H1 (cell line): ENCODE measurements around the gene PTPRCAP. TPM values are rescaled to one million over a fixed set of nuclear protein-coding genes. Genes with fewer than 3 reads are reported as not detected.
A peak's percentile ranks its signal among the peaks of the same experiment; 100 is the strongest.

Experiments used
- CTCF ChIA-PET: fragments of 300-600 bp; sonication (Branson Sonifier 250); formaldehyde crosslinking; loops from one replicate; lab custom pipeline; 2021; ENCODE audit not compliant: partially characterized antibody; lab: Charles Lee
- POLR2A ChIA-PET: fragments of 300-600 bp; sonication (Branson Sonifier 250); formaldehyde crosslinking; loops from one replicate; lab custom pipeline; 2021; ENCODE audit warnings: inconsistent platforms; ENCODE audit not compliant: partially characterized antibody; lab: Charles Lee
- DNase-seq, 2 experiments: peaks; one replicate each; pipeline versions ENCODE4 v3.0.0 to v3.0.0-alpha.2; 2010 to 2022; ENCODE audit warnings: low spot score in 2 of 2, low read depth in 1 of 2, mixed read lengths in 1 of 2
- FAIRE-seq: peaks from 2 replicates; lab custom pipeline; 2011; peaks lifted over from hg19 to GRCh38; lab: Jason Lieb, UNC
- H2AFZ ChIP-seq: 2 replicates; pipeline ENCODE4 v1.8.1; 2012; ENCODE audit warnings: low read length, inconsistent platforms
- H2AK5ac ChIP-seq: 2 replicates; pipeline ENCODE4 v1.6.1; 2013; ENCODE audit warnings: low read depth, low read length
- H2BK120ac ChIP-seq: replicated peaks from 2 replicates; pipeline ENCODE3; 2013; ENCODE audit warnings: low read depth, low read length, inconsistent platforms
- H2BK12ac ChIP-seq: 2 replicates; pipeline ENCODE4 v1.6.1; 2013; ENCODE audit warnings: low read depth, low read length
- H2BK15ac ChIP-seq: 2 replicates; pipeline ENCODE4 v1.6.1; 2013; ENCODE audit warnings: low read length
- H2BK20ac ChIP-seq: 2 replicates; pipeline ENCODE4 v1.6.1; 2013; ENCODE audit warnings: low read length
- H2BK5ac ChIP-seq: 2 replicates; pipeline ENCODE4 v1.6.1; 2013; ENCODE audit warnings: low read depth, low read length
- H3K14ac ChIP-seq: 2 replicates; pipeline ENCODE4 v1.6.1; 2013; ENCODE audit warnings: inconsistent platforms; ENCODE audit not compliant: insufficient read length
- H3K18ac ChIP-seq: 2 replicates; pipeline ENCODE4 v1.6.1; 2013; ENCODE audit warnings: low read length; ENCODE audit errors: extremely low read depth
- H3K23ac ChIP-seq: 2 replicates; pipeline ENCODE4 v1.6.1; 2013; ENCODE audit warnings: inconsistent platforms; ENCODE audit not compliant: insufficient read length
- H3K23me2 ChIP-seq: 2 replicates; pipeline ENCODE4 v1.6.1; 2013; ENCODE audit warnings: low read depth, low read length
- H3K27ac ChIP-seq: 2 replicates; pipeline ENCODE4 v1.6.1; 2011; ENCODE audit warnings: low read depth, low read length, inconsistent platforms
- H3K27me3 ChIP-seq, 4 experiments: replicated peaks in 1 of 4; 1 replicate in 1 of 4; 2 replicates in 3 of 4; pipeline versions ENCODE4 v1.6.1 to v1.8.1; 2011 to 2013; ENCODE audit warnings: low read length in 3 of 4, mild to moderate bottlenecking in 3 of 4, inconsistent platforms in 2 of 4, mixed read lengths in 2 of 4, moderate library complexity in 1 of 4; ENCODE audit not compliant: control insufficient read depth in 3 of 4, insufficient read depth in 3 of 4; ENCODE audit errors: extremely low read depth in 1 of 4
- H3K36me3 ChIP-seq, 4 experiments: 2 replicates each; pipeline versions ENCODE4 v1.6.1 to v1.8.1; 2011 to 2013; ENCODE audit warnings: mild to moderate bottlenecking in 4 of 4, low read length in 3 of 4, moderate library complexity in 2 of 4, control low read depth in 1 of 4, inconsistent platforms in 1 of 4; ENCODE audit not compliant: insufficient read depth in 4 of 4, control insufficient read depth in 2 of 4
- H3K4ac ChIP-seq: replicated peaks from 2 replicates; pipeline ENCODE3; 2013; ENCODE audit warnings: low read length, low read depth, mixed read lengths, inconsistent platforms; ENCODE audit not compliant: insufficient read length
- H3K4me1 ChIP-seq, 4 experiments: replicated peaks in 1 of 4; 1 replicate in 1 of 4; 2 replicates in 3 of 4; pipeline versions ENCODE4 v1.6.1 to v1.8.1; 2011 to 2013; ENCODE audit warnings: low read length in 3 of 4, inconsistent platforms in 2 of 4, mixed read lengths in 1 of 4; ENCODE audit not compliant: insufficient read depth in 4 of 4, control insufficient read depth in 3 of 4
- H3K4me2 ChIP-seq, 2 experiments: 2 replicates each; pipeline versions ENCODE4 v1.6.1 to v1.8.1; 2011 to 2013; ENCODE audit warnings: low read depth in 2 of 2, low read length in 2 of 2, control low read depth in 1 of 2, inconsistent platforms in 1 of 2, mild to moderate bottlenecking in 1 of 2; ENCODE audit not compliant: insufficient read depth in 1 of 2
- H3K4me3 ChIP-seq, 4 experiments: fragments of 200-600, 300-600 bp in 1 of 4; sonication (generic), shearing (Covaris generic), sonication (Bioruptor Twin) in 1 of 4; 2 replicates each; pipeline versions ENCODE4 v1.5.1 to v1.8.1; 2011 to 2016; ENCODE audit warnings: low read length in 4 of 4, low read depth in 3 of 4, control low read depth in 2 of 4, inconsistent platforms in 2 of 4, mild to moderate bottlenecking in 2 of 4, mixed read lengths in 1 of 4, moderate library complexity in 1 of 4; ENCODE audit not compliant: insufficient read depth in 2 of 4; ENCODE audit errors: extremely low read depth in 1 of 4
- H3K56ac ChIP-seq: replicated peaks from 2 replicates; pipeline ENCODE3; 2013; ENCODE audit warnings: low read depth, mild to moderate bottlenecking, mixed read lengths, low read length, inconsistent platforms; ENCODE audit not compliant: insufficient read length
- H3K79me1 ChIP-seq: 2 replicates; pipeline ENCODE4 v1.6.1; 2013; ENCODE audit warnings: low read depth, low read length, control low read depth
- H3K79me2 ChIP-seq, 2 experiments: 2 replicates each; pipeline versions ENCODE4 v1.6.1 to v1.8.1; 2012 to 2013; ENCODE audit warnings: low read length in 2 of 2, mild to moderate bottlenecking in 2 of 2, inconsistent platforms in 1 of 2; ENCODE audit not compliant: insufficient read depth in 2 of 2, control insufficient read depth in 1 of 2
- H3K9ac ChIP-seq, 4 experiments: replicated peaks in 1 of 4; 1 replicate in 1 of 4; 2 replicates in 3 of 4; pipeline versions ENCODE4 v1.6.1 to v1.8.1; 2011 to 2013; ENCODE audit warnings: low read depth in 3 of 4, low read length in 3 of 4, control low read depth in 2 of 4, mild to moderate bottlenecking in 2 of 4, moderate library complexity in 2 of 4, inconsistent platforms in 1 of 4; ENCODE audit errors: extremely low read depth in 1 of 4
- H3K9me3 ChIP-seq, 2 experiments: 2 replicates each; pipeline versions ENCODE4 v1.6.1 to v1.8.1; 2012 to 2013; ENCODE audit warnings: mild to moderate bottlenecking in 2 of 2, moderate library complexity in 2 of 2, control low read depth in 1 of 2, inconsistent platforms in 1 of 2, low read depth in 1 of 2, low read length in 1 of 2, mixed read lengths in 1 of 2; ENCODE audit not compliant: insufficient read depth in 2 of 2
- H4K20me1 ChIP-seq, 2 experiments: replicated peaks in 1 of 2; 2 replicates each; pipeline versions ENCODE3 to v1.8.1; 2011 to 2013; ENCODE audit warnings: inconsistent platforms in 2 of 2, low read length in 2 of 2, mild to moderate bottlenecking in 1 of 2; ENCODE audit not compliant: insufficient read depth in 2 of 2, control insufficient read depth in 1 of 2
- H4K5ac ChIP-seq: 2 replicates; pipeline ENCODE4 v1.6.1; 2013; ENCODE audit warnings: low read length, low read depth, mixed read lengths, inconsistent platforms; ENCODE audit not compliant: insufficient read length
- H4K8ac ChIP-seq: 2 replicates; pipeline ENCODE4 v1.8.0; 2013; ENCODE audit warnings: mild to moderate bottlenecking, moderate library complexity, low read length, inconsistent platforms; ENCODE audit not compliant: insufficient read depth; ENCODE audit errors: extremely low read depth
- H4K91ac ChIP-seq: replicated peaks from 2 replicates; pipeline ENCODE3; 2013; ENCODE audit warnings: low read length, mixed read lengths, inconsistent platforms; ENCODE audit not compliant: insufficient read length
- ASH2L ChIP-seq: fragments of 200-600, 300-600 bp; sonication (generic); IDR thresholded peaks from one replicate; pipeline ENCODE4 v1.7.1; 2017; ENCODE audit warnings: low read length
- BACH1 ChIP-seq: IDR thresholded peaks from 2 replicates; pipeline ENCODE4 v1.6.1; 2012; ENCODE audit warnings: low read length, improper control_type of control experiment
- BRCA1 ChIP-seq: IDR thresholded peaks from 2 replicates; pipeline ENCODE4 v1.6.1; 2012; ENCODE audit warnings: low read depth, low read length, improper control_type of control experiment
- CBX5 ChIP-seq: fragments of 300-800, 300-1000 bp; sonication (generic); IDR thresholded peaks from 2 replicates; pipeline ENCODE4 v1.7.1; 2016; ENCODE audit warnings: antibody characterized with exemption, low read length, low read depth
- CTBP2 ChIP-seq: IDR thresholded peaks from 2 replicates; pipeline ENCODE4 v1.7.0; 2011; ENCODE audit warnings: borderline replicate concordance, mild to moderate bottlenecking, moderate library complexity, mixed read lengths, low read length; ENCODE audit not compliant: insufficient read depth, insufficient read length
- GABPA ChIP-seq: IDR thresholded peaks from 2 replicates; pipeline ENCODE4 v1.6.1; 2011; ENCODE audit warnings: mild to moderate bottlenecking, low read length, moderate library complexity, borderline replicate concordance; ENCODE audit not compliant: insufficient read depth
- KDM4A ChIP-seq: IDR thresholded peaks from one replicate; pipeline ENCODE4 v1.7.1; 2012; ENCODE audit warnings: low read depth, mild to moderate bottlenecking, moderate library complexity, low read length, inconsistent platforms; ENCODE audit not compliant: severe bottlenecking
- PHF8 ChIP-seq: fragments of 200-600 bp; sonication (generic); conservative IDR thresholded peaks from 2 replicates; pipeline ENCODE4 v1.7.1; 2012; ENCODE audit warnings: low read depth, mild to moderate bottlenecking, inconsistent platforms, low read length, moderate library complexity
- SIN3A ChIP-seq, 2 experiments: IDR thresholded peaks in 1 of 2; conservative IDR thresholded peaks in 1 of 2; 2 replicates each; pipeline ENCODE4 v1.6.1; 2011 to 2012; ENCODE audit warnings: low read length in 2 of 2, improper control_type of control experiment in 1 of 2, low read depth in 1 of 2, mild to moderate bottlenecking in 1 of 2
- SIX5 ChIP-seq: IDR thresholded peaks from 2 replicates; pipeline ENCODE4 v1.6.1; 2011; ENCODE audit warnings: mild to moderate bottlenecking, low read depth, low read length
- SP4 ChIP-seq: IDR thresholded peaks from 2 replicates; pipeline ENCODE4 v1.6.1; 2012; ENCODE audit warnings: low read length, inconsistent platforms
- WGBS, 2 experiments: shearing (Covaris generic) in 1 of 2; methylation state at CpG; one replicate each; pipeline versions ENCODE4 v1.1.6 to v1.1.7; 2013 to 2015; ENCODE audit warnings: low lambda C conversion rate in 2 of 2, mixed read lengths in 2 of 2, inconsistent platforms in 1 of 2, low coverage in 1 of 2, missing lambda C conversion rate in 1 of 2; ENCODE audit not compliant: insufficient replicate concordance in 2 of 2, insufficient coverage in 1 of 2, insufficient read length in 1 of 2; ENCODE audit errors: extremely low coverage in 1 of 2, missing lambda C conversion rate in 1 of 2; 5-methylcytosine and 5-hydroxymethylcytosine counted together
- polyA plus RNA-seq, 7 experiments: library from polyadenylated mRNA; depleted of rRNA in 3 of 7; stranded (reverse) in 5 of 7; unstranded in 2 of 7; fragments of >200 nt in 5 of 7; fragments of 200-250 nt in 2 of 7; gene quantifications; 1 replicate in 5 of 7; 2 replicates in 1 of 7; 4 replicates in 1 of 7; pipeline versions ENCODE4 v1.2.1 to v1.2.3, GENCODE V29; 2011 to 2013; ENCODE audit warnings: missing spikeins in 2 of 7, mixed read lengths in 2 of 7
- total RNA-seq: library from RNA; stranded (reverse); fragmentation: NEBNext Ultra II Directional; extraction: Animal tissue kit (Norgen Biotek cat#: 25700); gene quantifications from 2 replicates; pipeline ENCODE4 v1.2.1, GENCODE V29; 2021

The PTPRCAP gene
- total and polyA plus RNA-seq, 2 of the 8 experiments (the other 6 are each of a cell fraction or from before 2014, with no cell fraction given), result 0.78 to 6.7 TPM

DNA sequence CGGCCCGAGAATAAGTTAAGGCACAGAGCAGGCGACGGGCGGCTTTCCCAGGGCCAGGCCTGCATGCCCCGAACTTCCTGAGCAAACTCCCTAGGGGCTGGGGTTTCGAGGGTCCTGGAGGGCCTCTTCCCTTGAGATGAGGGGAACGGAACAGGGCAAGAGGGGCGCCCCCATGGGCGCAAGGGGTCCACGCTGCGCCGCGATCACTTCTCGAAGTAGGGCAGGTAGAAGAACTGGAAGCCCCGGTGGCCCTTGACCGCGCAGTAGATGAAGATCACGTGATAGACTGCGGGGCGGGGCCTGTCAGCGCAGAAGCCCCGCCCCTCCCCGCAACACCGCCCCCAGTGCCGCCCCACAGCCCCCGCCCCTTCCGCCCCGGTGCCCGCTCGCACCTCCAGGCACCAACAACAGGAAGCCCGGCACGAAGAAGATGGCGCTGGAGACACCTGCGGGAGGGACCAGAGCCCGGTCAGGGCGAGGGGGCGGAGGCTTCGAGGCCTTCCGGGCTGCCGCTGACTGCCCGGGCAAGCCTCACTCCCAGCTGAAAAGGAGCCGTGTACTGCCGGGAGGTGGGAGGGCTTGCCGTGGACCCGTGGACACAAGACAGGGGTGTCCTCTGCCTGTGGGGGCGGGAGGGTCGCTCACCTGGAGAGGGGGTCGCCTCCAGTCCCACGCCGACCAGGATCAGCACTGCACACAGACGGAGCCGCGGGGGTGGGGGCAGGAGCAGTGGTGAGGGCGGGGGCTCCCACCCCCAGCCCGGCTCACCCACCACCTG is 27.1 kb upstream of the PTPRCAP start:
- Histone ChIP-seq H3K23me2 (peaks cover 6% of the 10 kb centered on the region), H2BK20ac (no peak overlapping the region), H3K79me2 (peaks cover 0 to 3% of the 10 kb centered on the region in 2 experiments; a peak in 2 of 4 replicates), H4K5ac (peak overlapping the region; percentile 82), H4K20me1 (peaks cover 0 to 3% of the 10 kb centered on the region in 2 experiments), H2BK120ac (no peak overlapping the region), H3K4me1 (peaks cover 2 to 14% (median 6%) of the 10 kb centered on the region in 4 experiments; a peak in 6 of 7 replicates), H2BK15ac (peak overlapping the region; percentile 99; the same call in 1 of the 2 replicates), H3K79me1 (peaks cover 2% of the 10 kb centered on the region), H2AK5ac (no peak overlapping the region), H3K23ac (no peak overlapping the region), H3K9ac (peak overlapping the region; percentile 69 to 93 (median 74)), H3K18ac (peak overlapping the region; percentile 85; the same call in 1 of the 2 replicates), H3K56ac (peak overlapping the region; percentile 75), H2BK5ac (peak overlapping the region; percentile 93), H3K4ac (peak overlapping the region; percentile 67), H4K91ac (peak overlapping the region; percentile 98), H3K36me3 (no peaks in the 10 kb centered on the region), H3K14ac (no peak overlapping the region), H2AFZ (peak overlapping the region; percentile 66; the same call in 1 of the 2 replicates), H3K27me3 (no peaks in the 10 kb centered on the region), H3K9me3 (no peaks in the 10 kb centered on the region), H3K4me3 (peak overlapping the region; percentile 76 to 92 (median 85)), H3K27ac (peak overlapping the region; percentile 87), H4K8ac (peak overlapping the region; percentile 95), H3K4me2 (peak overlapping the region; percentile 70 to 82), H2BK12ac (0 out of 2 replicates have a peak overlapping the region, but pooled peaks have one; percentile 60)
- DNase-seq (peak; percentile 63 to 89), FAIRE-seq (no peak)
- 19% methylated on average over 40 of the region's 56 CpGs; no CpG with 5 or more reads in 1 of the 2 experiments for WGBS, 2 experiments
- CTCF ChIA-PET, result interaction anchor here (0.6 to 1.6 kb wide), 6 partner anchors 26 to 160 kb away, joined by 3 to 5 read pairs (median 3); partner anchors contain the start of gene PPP1CA
- POLR2A ChIA-PET, result interaction anchor here (0.7 to 1.9 kb wide), 14 partner anchors 12 to 73 kb away, joined by 3 to 15 read pairs (median 4); partner anchors contain the start of genes AIP, CDK2AP2, GPR152 and PPP1CA
- no peak for TF ChIP-seq GABPA
- no peak for TF ChIP-seq SP4
- TF ChIP-seq SIN3A (conservative IDR thresholded peaks at IDR 0.05 in 1 of 2, IDR thresholded peaks at IDR 0.05 in 1 of 2; ENCODE audit: low read depth in 1 of 2, low read length in 2 of 2), result peak in 1 of 2 experiments; percentile 85; a peak in 1 of 4 replicates
- TF ChIP-seq CBX5, result no peak
- TF ChIP-seq SIX5, result no peak
- TF ChIP-seq ASH2L, result peak; percentile 42
- no peak for TF ChIP-seq CTBP2
- no peak for TF ChIP-seq BACH1
- peak; percentile 37 for TF ChIP-seq KDM4A
- peak; percentile 77 for TF ChIP-seq PHF8
- TF ChIP-seq BRCA1, result no peak
